Right atrium auricular region (tissue), 2 donors: ENCODE results near the gene PADI1. TPM values are rescaled to one million over a fixed set of nuclear protein-coding genes. Genes with fewer than 3 reads are reported as not detected.

Experiments used
- DNase-seq: peaks from one replicate; pipeline ENCODE4 v3.0.0-alpha.2; 2019; ENCODE audit warnings: low spot score
- H3K27ac ChIP-seq, 2 donors: fragments of 200-600 bp; sonication (generic); 1 replicate in 1 of 2; 2 replicates in 1 of 2; pipeline ENCODE4 v1.5.1; 2016 to 2019
- H3K27me3 ChIP-seq, 2 donors: fragments of 200-600 bp; sonication (generic); one replicate each; pipeline versions ENCODE4 v1.5.1 to v1.6.0; 2017 to 2019
- H3K36me3 ChIP-seq: fragments of 200-600 bp; sonication (generic); one replicate; pipeline ENCODE4 v1.5.1; 2016
- H3K4me1 ChIP-seq, 2 donors: fragments of 200-600 bp; sonication (generic); one replicate each; pipeline versions ENCODE4 v1.5.1 to v1.6.0; 2017 to 2019
- H3K4me3 ChIP-seq, 2 donors: fragments of 200-600 bp; sonication (generic); 1 replicate in 1 of 2; 2 replicates in 1 of 2; pipeline ENCODE4 v1.5.1; 2017 to 2019; ENCODE audit warnings: mild to moderate bottlenecking in 1 of 2, moderate library complexity in 1 of 2
- H3K9me3 ChIP-seq, 2 donors: fragments of 200-600 bp; sonication (generic); one replicate each; pipeline ENCODE4 v1.5.1; 2019
- CTCF ChIP-seq, 2 donors: fragments of 200-600 bp; sonication (generic); IDR thresholded peaks; one replicate each; pipeline ENCODE4 v1.5.1; 2019; ENCODE audit warnings: antibody characterized with exemption in 2 of 2
- total RNA-seq, 2 donors: library from RNA; depleted of rRNA; stranded (reverse); fragments of >200 nt; gene quantifications; one replicate each; pipeline ENCODE4 v1.1.0, GENCODE V29; 2016

Gene PADI1
- total RNA-seq, 2 donors from 2014 or later, result not detected

GRCh38 chr1:17259233-17259873, 54.4 kb downstream of the PADI1 start:
- DNase-seq, result no peak
- no peak for TF ChIP-seq CTCF (IDR thresholded peaks at IDR 0.05)
- Histone ChIP-seq H3K27me3 (no peaks in the 10 kb centered on the region), H3K36me3 (no peaks in the 10 kb centered on the region), H3K4me1 (no peaks in the 10 kb centered on the region), H3K9me3 (peaks cover 0 to 14% of the 10 kb centered on the region in 2 donors), H3K27ac (no peak overlapping the region), H3K4me3 (no peak overlapping the region)

GRCh38 chr1:17260264-17260663, 55.3 kb downstream of the PADI1 start:
- Histone ChIP-seq H3K27ac (no peak overlapping the region), H3K4me1 (no peaks in the 10 kb centered on the region), H3K36me3 (no peaks in the 10 kb centered on the region), H3K9me3 (peaks cover 0 to 14% of the 10 kb centered on the region in 2 donors), H3K27me3 (no peaks in the 10 kb centered on the region), H3K4me3 (no peak overlapping the region)
- no peak for TF ChIP-seq CTCF (IDR thresholded peaks at IDR 0.05)
- no peak for DNase-seq

- no peak for TF ChIP-seq CTCF (IDR thresholded peaks at IDR 0.05)
- Histone ChIP-seq H3K9me3 (peaks cover 0 to 14% of the 10 kb centered on the region in 2 donors), H3K4me1 (no peaks in the 10 kb centered on the region), H3K36me3 (no peaks in the 10 kb centered on the region), H3K27ac (no peak overlapping the region), H3K27me3 (no peaks in the 10 kb centered on the region), H3K4me3 (no peak overlapping the region)
- DNase-seq, result no peak
Measured at GRCh38 chr1:17260738-17261137, 55.8 kb downstream of the PADI1 start.

GRCh38 chr1:17263936-17264335, 59.0 kb downstream of the PADI1 start:
- Histone ChIP-seq H3K4me1 (no peaks in the 10 kb centered on the region), H3K36me3 (no peaks in the 10 kb centered on the region), H3K9me3 (peaks cover 0 to 14% of the 10 kb centered on the region in 2 donors), H3K27ac (no peak overlapping the region), H3K27me3 (no peaks in the 10 kb centered on the region), H3K4me3 (no peak overlapping the region)
- no peak for DNase-seq
- no peak for TF ChIP-seq CTCF (IDR thresholded peaks at IDR 0.05)

GRCh38 chr1:17264470-17264869, 59.5 kb downstream of the PADI1 start:
- Histone ChIP-seq H3K27ac (no peak overlapping the region), H3K4me1 (no peaks in the 10 kb centered on the region), H3K9me3 (peaks cover 0 to 14% of the 10 kb centered on the region in 2 donors), H3K36me3 (no peaks in the 10 kb centered on the region), H3K4me3 (no peak overlapping the region), H3K27me3 (no peaks in the 10 kb centered on the region)
- no peak for TF ChIP-seq CTCF (IDR thresholded peaks at IDR 0.05)
- DNase-seq, result no peak

GRCh38 chr1:17265162-17265561, 60.2 kb downstream of the PADI1 start:
- Histone ChIP-seq H3K4me3 (no peak overlapping the region), H3K27me3 (no peaks in the 10 kb centered on the region), H3K4me1 (no peaks in the 10 kb centered on the region), H3K36me3 (no peaks in the 10 kb centered on the region), H3K9me3 (peaks cover 0 to 14% of the 10 kb centered on the region in 2 donors), H3K27ac (no peak overlapping the region)
- DNase-seq, result no peak
- no peak for TF ChIP-seq CTCF (IDR thresholded peaks at IDR 0.05)
